Stimulated activated CD8-positive, alpha-beta memory T cell treated with anti-CD3 and anti-CD28 coated beads, Interleukin-4, amount 100 ng/mL, for 48 hours (primary cell): ENCODE measurements around the gene UST.
"Not testable (repeated sequence)": the region's sequence is repeated elsewhere in the genome, so short reads cannot be mapped to it uniquely, and the experiment has no call there.

ENCODE experiments used
- DNase-seq: peaks from one replicate; pipeline ENCODE4 v3.0.0-alpha.2; 2020

UST gene

DNA sequence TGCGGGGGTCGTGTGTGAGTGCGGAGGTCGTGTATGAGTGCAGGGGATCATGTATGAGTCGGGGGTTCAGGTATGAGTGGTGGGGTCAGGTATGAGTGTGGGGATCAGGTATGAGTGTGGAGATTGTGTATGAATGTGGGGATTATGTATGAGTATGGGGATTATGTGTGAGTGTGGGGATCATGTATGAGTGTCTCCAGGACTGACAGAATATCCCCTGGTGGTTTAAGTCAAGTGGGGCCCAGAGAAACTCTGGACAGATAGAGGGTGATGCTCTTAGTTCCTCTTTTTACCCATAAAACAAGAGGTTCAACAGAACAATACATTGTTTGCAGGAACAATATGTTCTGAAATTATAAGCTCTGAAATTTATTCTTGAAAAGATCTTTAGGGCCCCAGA lies 131.9 kb downstream of the UST start:
- DNase-seq, result no peak

DNA sequence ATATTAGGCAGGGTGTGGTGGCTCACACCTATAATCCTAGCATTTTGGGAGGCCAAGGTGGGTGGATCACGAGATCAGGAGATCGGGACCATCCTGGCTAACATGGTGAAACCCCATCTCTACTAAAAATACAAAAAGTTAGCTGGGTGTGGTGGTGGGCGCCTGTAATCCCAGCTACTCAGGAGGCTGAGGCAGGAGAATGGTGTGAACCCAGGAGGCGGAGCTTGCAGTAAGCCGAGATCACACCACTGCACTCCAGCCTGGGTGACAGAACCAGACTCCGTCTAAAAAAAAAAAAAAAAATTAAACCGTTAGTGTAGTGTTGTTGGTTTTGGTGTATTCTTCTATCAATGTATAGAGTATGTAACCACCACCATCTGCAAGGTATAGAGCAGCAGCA lies 133.9 kb downstream of the UST start:
- DNase-seq, result not testable (repeated sequence)

DNA sequence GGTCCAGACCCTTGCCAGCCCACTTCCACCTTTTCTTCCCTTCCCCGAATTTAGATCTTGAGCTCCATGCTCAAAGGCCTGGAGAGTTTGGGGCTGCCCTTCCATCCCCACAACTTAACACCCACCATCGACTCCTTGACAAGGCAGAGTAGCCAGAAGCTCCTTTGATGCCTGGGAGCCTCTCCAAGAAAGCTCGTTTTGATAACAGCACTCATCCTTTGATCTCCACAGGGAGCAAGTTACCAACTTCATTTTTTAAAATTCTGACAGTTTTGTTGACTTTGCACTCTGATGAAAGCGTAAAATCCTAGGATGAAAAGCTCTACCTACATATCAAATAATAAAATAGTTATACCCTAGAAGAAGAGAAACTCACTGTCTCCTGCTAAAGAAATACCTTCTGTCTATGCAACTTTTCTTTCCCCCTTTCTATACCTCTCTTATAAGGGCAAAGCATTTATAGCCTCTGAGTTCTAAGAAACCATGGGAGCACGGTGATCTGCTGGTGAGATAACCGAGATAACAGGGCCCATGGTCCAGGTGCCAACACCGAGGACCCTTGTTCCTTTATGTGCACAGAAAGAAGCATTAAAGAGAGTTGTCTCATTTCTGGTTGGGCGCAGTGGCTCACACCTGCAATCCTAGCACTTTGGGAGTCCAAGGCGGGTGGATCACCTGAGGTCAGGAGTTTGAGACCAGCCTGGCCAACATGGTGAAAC lies 134.9 kb downstream of the UST start:
- DNase-seq, result no peak

DNA sequence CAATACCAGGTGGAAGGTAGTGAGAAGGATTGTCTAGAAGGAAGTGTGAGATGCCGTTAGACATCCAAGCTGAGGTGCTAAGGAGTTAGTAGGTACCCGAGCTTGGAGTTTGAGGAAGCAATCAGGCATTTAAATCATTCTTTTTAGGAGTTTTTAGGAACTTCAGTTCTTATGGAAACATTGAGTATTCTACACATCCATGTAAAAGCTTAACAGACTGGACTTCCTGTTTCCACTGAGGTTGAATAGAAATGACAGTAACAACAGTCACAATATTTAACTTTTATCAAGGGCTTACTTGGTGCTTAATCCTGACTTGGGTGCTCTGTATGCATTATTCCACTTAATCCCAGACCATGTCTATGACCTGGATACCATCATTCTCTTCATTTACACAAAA lies 136.4 kb downstream of the UST start:
- DNase-seq, result no peak

DNA sequence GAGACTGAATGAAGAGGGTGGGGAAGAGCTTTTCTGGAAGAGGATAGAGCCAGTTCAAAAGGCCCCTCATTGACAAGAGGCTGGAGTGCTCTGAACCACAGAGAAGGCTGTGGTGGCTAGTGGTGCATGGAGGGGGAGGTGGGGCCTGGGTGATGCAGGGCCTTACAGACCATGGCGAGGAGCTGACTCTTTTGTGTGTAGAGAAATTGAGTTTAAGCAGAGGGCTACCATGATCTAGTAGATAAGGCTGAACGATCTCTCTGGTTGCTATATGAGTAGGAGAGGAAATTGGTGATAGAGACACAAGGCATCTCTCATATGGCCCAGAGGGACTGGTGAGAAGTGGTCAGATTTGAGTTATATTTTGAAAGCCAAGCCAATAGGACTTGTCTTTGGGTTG lies 137.6 kb downstream of the UST start:
- no peak for DNase-seq

DNA sequence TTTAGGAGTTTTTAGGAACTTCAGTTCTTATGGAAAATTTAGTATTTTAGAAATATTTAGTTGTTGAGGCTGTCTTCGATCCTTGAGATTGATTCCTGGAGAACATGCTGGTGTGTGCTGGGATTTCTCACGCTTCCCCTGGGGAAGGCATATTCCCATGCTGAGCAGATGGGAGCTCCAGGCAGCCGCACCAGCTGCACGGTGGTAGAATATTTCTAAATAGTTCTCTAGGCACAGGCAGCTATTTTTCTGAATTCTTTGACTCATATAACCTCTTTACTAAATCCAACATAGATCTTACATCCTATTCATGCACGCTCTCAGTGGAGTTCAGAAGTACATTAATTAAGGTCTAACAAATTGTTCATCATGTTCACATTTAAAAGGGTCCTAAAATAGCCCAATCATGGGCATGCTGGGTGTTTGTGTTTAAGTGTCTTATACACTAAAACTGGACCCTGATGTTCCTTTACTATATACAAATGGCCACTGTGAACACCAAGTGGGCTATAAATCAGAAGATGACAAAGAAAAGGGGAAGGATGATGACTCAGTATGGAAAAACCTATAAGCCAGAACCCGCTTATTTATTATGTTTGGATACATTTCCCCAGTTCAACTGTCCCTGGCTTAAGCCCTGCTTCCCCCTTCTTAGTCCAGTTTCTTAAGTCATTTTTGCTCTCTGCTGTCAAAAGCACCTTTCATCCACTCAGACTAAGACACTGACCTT lies 138.5 kb downstream of the UST start:
- DNase-seq, result no peak

DNA sequence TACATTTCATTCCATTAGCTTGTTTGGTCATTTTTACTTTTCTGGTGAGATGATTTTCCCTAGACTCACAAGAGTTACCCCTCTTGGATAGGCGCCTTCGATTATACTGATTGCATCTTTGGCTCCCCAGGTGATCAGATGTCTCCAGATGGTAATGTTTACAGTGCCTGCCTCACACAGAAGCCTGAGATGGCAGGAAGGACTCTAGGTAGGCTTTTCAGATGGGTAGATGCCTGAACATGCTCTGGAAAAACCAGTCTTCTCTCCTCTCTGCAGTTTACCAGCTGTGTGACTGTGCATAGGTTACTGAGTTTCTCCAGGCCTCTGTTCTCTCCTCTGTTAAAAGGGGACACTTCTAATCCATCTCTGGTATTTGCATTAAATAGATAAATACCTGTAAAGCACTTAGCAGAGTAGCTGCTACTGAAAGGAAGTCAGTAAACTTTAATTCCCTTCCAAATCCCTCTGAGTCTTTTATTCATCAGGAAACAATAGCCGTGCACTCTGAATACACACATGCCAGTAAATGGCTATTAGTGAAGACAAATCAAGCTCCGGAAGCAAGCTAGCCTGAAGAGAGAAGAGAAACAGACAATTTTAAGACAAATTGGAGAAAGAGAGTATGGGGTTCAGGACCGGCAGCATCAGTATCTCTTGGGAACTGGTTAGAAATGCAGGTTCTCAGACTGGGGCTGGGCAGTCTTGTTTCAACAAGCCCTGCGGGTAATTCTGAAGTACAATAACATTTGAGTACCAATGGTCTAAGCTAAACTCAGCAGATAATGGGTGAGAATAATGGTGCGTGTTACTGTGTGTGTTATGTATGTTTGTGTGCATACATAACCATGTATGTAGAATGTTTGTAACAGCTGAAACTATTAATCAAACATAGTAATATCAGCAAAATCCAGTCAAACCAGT lies 139.4 kb downstream of the UST start:
- DNase-seq, result no peak

DNA sequence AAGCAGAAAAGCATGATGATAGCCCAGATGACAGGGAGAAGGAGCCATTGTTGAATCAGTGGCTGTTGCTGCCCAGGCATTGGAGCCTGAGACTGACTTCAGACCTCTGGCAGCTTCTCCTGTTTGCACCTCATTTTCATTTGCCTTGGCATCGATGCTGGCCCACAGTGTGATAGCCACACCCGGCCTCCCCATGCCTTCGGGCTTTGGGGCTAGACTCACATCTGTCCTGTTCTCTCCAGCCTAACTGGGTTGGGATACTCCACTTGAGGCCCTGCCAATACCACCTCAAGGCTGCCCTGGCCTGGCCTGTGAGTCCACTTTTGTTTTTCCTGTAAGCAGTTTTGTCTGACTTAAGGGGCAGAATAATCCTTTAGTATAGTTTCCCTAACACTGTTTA lies 140.4 kb downstream of the UST start:
- DNase-seq, result no peak

DNA sequence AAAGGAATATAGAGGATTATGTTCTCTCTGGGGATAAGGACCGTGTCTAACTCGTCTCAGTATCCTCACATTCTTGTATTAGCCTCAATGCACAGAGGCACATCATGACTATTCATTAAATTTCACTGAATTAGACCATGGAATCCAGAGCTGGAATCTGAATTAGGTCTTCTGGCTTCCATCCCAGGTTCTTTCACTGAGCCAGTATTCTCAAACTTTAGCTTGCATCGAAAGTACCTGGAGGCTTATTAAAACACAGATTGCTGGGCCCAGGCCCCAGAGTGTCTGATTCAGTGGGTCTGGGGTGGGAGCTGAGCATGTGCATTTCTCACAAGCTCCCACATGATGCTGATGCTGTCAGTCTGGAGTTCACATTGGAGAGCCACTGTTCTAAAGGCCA lies 142.0 kb downstream of the UST start:
- DNase-seq, result no peak

DNA sequence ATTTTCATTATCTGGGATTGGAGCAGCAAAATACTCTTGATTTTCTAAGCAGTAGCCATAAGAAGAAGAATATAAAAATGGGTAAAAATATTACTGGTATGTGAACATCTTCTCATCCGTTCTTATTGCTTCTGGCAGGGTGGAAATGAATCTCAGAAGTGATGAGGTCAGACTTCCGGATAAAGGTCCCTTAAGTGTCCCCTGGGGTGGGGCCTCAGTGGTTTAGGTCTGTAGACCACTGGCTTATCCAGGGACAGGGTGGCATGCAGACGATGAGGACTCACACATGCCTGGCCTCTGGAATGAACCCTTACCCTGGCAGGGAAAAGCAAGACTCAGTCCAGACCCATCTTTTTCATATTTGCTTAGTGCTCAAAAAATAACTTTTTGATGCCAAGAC lies 143.3 kb downstream of the UST start:
- DNase-seq, result no peak

DNA sequence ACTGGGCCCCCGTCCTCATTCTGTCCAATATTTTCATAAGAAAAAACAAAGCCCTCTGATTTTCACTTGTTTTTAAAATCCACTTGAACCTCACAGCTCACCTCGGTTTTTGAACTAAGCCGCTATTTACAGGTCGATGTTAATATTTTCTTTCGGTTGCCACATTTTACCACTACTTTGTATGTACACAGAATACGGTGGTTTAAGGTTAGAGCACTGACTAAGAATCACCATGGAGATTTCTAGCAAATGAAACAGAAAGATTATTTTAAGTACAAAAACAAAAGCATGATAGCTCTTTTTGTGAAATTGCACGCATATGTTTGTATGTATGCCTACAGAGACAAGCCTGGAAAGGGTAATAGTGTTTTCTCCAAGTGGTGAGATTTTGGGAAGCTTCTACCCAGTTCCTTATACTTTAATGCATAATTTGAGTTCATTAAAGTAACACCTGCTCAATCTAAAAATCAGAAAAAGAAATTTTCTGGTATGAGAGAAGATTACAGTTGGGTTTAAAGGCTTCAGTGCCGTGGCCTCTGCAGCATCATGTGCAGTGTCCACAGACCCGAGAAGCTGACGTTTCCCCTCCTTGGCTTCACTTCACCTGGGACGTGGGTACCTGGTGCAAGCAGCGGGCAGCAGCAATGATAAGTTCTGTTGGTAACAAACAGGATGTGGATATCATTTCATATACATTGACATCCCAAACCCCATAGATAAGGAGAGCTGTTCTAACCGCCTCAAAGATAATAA lies 144.0 kb downstream of the UST start:
- no peak for DNase-seq

DNA sequence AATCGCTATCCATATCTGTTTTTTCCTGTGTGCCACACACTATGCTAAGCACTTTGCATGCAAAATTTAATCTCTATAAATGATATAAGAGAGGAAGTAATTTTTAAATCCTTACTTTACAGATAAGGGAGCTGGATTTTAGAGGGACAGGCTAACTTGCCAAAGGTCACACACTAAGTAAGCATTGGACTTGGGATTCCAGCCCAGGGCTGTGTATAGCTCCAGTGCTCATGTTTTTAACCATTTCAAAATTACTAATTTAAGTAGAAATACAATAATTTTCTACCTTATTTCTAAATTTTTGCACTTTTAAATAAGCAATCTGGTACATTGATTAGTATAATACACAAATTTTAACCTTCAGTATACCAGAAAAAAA lies 144.6 kb downstream of the UST start:
- DNase-seq, result no peak

DNA sequence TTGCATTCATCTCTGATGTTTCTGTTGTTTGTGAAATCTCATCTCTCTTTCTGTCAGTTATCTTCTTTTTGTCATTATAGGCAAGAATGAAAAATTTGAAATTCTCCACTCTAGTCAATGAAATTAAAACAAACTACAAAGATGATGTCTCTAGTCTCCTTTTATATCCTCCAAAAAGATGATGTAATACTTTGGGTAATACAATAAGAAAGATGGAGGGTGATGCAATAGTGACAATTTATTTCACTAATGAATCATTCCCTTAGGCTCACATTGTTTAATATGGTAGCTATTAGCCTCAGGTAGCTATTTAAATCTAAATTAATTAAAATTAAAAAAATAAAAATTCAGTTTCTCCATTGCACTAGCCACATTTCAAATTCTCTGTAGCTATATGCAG lies 145.4 kb downstream of the UST start:
- DNase-seq, result no peak

DNA sequence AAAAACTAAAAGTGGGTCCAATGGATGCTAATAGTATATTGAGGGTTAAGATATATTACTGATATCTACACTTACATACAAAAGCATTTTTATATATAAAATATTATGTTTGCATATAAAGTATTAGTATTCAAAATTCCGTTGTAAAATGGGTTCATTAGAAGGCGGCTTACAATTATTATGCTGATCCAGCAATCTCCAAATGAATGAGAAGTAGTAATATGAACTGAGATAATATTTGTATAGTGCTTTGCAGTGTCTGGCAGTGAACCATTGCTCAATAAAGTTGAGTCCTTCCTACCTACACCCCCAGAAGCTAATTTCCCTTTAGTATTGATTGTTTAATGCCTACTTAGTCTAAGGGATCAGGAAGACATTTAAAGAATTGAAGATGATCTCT lies 146.2 kb downstream of the UST start:
- no peak for DNase-seq

DNA sequence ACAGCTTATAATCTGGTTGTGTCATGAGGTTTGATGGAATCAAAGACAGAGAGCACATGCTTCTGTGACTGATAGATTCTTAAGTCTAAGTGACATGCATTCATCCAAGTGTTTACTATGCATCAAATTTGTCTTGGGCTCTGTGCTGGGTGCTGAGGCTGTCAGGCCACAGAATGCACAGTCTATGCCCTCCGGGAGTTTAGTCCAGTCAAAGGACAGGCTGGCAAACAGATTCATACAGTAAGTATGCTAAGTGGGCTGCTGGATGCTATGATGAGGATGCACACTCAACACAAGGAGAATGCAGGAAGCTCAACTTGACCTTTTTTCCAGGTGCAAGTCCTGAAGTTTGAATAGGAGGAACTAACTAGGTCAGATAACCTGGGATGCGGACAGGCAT lies 146.7 kb downstream of the UST start:
- DNase-seq, result no peak

DNA sequence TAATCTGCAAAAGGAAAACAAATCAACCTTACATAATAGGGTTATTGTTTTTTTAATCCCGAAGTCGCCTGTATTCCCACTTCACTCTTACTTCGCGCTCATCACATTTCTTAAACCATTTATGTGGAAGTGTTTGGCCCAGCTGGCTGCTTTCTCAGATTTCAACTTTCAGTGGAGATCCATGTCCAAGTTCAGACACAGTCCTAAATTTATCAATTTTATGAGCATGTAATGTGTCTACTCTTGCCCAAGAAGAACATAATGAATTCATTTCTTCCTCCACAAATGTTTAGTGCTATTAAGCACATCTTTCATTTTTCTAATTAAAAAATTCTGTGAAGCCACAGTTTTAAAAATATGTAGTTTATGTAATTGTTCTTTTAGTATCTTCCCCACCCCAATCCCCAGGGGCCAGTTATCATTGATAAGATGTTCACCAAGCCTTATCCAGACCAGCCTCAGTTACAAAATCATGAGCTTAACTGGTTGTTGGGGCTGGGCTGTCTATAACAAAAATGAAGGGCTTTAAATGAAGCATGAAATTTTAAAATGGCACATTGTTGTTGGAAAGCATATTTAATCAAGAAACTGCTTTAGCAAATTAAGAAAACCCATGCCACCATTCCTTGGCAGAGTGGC lies 151.7 kb downstream of the UST start:
- no peak for DNase-seq

DNA sequence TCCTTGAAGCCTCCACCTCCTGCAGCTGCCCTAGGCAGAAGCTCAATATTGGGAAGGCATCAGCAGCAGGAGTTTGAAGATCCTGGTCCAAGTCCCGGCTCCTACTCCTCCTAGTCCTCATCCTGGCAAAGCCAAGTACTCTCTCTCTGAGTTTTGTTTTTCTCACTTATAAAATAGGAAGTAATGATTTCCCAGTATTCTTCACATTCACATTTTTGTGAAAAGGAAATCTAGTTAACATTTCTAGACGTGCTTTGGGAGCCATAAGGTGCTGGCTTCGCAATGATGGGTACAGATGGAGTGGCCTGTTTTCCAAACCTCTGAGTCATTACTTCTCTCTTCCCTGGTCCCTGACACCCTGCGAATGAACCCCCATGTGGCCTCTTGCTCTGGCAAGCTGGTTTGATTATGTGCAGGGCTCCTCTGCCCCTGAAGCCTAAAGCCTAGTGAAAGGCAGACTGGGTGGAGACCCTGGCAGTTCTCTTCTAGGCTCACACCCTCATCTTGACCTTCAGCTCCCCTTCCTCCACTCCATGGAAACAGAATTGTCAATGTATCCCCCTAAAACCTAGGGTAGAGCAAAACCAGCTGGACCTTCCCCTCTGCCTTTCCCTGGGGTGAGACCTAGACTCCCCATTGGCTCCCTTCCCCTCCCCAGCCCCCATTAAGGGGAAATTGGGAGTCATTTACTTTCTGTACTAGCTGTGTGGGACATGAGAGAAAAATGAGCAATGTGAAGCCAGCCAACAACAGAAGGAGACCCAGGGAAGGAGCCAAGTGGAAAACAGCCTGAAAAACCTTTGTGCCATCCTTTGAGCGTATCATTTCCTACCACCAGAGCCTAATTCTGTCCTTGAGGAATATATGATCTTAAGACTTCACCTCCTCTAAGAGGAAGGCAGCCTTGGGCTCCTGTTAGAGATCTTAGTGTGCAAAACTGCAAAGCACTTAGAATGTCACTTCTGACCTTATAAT lies 158.4 kb downstream of the UST start:
- DNase-seq, result no peak

DNA sequence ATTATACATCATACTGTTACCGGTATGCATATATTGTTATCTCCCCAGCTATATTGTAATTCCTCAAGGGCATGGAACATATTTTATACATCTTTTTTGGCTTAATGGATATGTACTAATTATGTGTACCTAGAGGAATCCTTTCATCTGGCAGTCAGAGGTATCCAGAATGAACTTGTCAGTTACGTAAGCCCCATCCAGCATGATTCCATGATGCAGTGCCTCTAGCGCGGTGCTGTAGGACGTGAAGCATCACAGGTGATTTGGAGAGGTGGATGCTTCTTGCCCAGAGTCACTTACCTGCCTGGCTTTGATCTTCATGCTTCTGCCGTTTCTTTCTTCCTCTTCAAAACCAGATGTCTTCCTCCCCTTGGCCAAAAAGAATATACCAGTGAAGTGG lies 159.1 kb downstream of the UST start:
- no peak for DNase-seq

DNA sequence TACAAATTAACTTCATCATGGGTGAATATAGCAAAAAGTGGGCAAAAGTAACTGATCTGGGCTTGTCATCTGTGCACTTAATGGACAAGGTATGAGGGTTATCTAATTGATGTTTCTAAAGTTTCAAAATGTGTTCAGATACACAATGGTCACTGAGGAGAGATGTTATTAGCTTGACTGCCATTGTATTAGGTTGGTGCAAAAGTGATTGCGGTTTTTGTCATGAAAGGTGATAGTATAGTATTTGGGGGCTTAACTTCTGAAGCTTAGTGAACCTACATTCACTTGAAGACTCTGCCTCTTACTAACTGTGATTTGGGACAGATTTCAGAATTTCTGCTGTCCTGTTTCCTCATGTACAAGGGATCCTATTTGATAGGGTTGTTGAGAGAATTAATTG lies 159.6 kb downstream of the UST start:
- DNase-seq, result no peak

DNA sequence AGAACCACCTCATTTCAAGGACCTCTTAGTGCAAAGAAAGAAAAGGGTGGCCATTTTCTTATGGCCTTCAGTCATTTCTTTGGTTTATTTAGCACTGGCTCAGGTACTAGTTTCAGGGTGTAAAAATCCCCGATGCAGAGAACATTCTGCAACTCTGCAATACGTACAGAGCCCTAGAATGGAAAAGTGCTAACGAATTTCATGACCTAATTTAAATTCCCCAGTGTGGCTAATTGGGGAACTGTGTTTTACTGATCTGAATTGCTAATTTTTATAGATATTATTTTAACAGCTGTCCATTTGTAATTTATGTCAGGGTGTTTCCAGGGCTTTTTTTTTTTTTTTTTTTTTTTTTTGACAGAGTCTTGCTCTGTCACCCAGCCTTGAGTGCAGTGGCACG lies 160.7 kb downstream of the UST start:
- no peak for DNase-seq

DNA sequence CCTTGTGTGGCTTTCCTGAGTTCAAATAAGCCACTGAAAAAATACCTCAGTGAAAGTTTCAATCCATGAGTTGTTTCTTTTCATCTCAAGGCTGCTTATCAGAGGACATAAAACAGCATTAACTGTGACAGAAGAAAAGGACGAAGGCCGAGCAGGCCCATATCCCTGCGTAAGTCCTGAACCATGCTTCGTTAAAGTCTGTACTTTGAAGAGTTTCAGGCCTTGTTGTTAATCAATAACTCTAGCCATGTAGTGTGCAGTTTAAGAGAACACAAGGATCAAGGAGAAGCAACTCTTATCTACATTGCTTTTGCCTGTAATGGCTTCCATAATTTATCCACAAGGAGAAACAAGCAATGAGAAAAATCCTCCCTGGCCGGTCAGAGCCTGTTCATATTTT lies 165.4 kb downstream of the UST start:
- no peak for DNase-seq
